Retina (tissue), 1 donor: ENCODE data around the gene PLCG2.
"Not testable (repeated sequence)": the region's sequence is repeated elsewhere in the genome, so short reads cannot be mapped to it uniquely, and the experiment has no call there.

ENCODE experiments used
- DNase-seq: peaks from one replicate; pipeline ENCODE4 v3.0.0-alpha.2; 2016

The PLCG2 gene

DNA sequence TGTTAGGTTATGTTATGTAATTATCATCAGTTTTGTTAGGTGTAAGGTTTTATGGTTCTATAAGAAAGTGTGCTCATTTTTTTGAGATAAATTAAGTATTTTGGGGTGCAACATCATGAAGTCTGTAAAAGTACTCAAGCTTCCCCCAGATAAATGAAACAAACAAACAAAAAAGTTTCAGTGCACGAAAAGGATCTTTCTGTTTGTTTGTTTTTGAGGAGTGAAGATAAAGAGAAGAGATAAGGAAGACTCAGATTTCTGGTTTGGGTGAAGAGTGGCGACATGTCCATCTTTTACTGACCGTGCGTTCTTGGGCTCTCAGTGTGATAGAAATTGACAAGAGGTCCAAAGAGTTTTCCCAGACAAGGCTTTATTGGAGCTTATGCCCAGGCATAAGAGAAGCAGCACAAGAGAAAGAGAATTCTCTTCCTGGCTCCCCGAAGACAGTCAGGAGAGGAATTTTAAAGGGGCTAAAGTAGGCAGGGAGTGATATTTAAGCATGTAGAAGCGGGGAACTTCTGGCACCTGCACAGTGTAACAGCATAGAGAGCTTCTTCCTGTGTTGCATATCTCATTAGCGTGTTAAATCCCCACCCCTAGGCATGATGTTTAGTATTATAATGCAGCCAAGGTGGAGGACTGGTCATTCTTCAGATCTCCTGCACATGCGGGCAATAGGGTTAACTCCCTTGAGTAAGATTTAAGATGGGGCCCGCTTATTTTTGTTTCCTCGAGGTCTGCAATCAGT lies 71.3 kb downstream of the PLCG2 start:
- no peak for DNase-seq

GRCh38 chr16:81852347-81852746 lies 73.3 kb downstream of the PLCG2 start:
- no peak for DNase-seq

DNA sequence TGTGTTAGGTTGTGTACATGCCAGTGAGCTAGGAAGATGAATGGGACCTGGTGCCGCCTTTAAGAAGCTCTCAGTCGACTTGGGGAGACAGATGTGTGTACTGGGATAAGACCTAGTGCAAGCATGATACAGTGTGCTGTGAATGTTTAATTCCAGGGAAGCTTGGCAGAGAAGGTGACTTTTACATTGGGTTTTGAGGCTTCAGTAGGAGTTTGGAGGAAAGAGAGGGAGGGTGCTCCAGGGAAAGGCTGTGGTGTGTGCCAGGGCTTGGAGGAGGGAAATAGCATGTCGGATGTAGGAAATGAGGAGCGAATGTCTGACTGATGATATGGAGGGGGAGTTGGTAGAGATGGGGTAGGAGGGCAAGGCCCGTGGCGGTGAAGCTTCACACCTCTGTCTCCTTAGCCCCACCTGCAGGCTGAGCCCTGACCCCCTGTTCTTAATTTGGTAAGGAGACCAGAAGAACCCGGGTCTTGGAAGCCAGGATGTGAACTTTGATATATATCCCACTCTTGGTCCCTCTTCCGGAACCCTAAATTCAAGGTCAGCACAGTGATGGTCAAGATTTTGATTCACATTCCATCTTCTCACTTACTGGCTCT lies 76.6 kb downstream of the PLCG2 start:
- no peak for DNase-seq

- DNase-seq: no peak
Observed at GRCh38 chr16:81860287-81861266, 81.5 kb downstream of the PLCG2 start.

GRCh38 chr16:81861503-81861902 lies 82.4 kb downstream of the PLCG2 start:
- DNase-seq: no peak

DNA sequence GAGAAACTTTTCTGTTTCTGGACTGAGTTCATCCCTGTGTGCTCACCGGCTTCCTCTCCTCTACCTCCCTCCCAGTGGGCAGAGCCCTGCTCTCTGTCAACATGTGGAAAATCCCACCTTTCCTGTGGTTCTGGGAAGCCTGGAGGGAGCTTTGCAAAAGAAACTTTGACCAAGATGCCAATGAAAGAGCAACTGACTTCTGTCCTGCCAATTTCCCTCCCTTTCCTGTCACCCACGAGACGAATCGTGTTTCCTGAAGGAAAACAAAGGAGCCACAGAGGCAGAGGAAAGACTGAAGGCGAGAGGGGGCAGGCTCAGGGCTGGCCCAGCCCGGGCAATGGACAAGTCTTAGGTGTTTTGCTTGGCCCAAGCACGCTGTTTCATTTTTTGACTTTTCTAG lies 82.8 kb downstream of the PLCG2 start:
- no peak for DNase-seq

- peak; percentile 19 for DNase-seq
Observed at GRCh38 chr16:81863630-81864352, 84.7 kb downstream of the PLCG2 start.

DNA sequence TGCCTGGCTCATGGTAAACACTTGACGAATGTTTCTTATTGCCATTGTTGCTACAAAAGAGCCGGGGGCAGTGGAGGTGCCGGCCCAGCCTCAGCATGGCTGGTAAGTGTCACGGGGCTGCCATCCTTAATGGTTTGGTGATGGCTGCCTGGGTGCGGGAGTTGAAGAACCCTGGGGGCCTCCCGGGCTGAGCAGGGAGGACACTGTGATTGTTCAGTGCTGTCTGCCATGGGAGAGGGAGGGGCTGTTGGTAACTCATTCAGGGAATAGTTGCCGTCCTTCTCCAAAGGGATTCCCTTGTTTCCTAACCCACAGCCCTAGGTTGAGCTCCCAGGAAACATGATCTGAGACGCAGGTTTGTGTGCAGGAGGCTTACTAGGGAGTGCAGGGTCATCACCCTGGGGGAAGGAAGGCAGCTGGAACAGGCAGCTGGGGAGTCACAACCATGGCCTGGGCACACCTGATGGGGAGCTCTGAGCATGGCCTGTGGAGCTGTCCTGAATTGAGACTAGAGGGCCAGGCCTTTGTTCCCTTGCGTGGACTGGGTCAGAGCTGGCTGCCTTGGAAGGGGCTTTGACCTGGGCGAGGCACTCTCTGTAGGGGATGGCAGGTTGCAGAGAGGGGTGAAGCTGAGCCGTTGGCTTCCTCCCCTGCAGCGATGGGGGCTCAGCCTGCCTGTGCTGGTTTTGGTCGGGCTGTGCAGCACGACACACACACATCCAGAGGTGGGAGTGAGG lies 85.7 kb downstream of the PLCG2 start:
- peak; percentile 12 for DNase-seq

DNA sequence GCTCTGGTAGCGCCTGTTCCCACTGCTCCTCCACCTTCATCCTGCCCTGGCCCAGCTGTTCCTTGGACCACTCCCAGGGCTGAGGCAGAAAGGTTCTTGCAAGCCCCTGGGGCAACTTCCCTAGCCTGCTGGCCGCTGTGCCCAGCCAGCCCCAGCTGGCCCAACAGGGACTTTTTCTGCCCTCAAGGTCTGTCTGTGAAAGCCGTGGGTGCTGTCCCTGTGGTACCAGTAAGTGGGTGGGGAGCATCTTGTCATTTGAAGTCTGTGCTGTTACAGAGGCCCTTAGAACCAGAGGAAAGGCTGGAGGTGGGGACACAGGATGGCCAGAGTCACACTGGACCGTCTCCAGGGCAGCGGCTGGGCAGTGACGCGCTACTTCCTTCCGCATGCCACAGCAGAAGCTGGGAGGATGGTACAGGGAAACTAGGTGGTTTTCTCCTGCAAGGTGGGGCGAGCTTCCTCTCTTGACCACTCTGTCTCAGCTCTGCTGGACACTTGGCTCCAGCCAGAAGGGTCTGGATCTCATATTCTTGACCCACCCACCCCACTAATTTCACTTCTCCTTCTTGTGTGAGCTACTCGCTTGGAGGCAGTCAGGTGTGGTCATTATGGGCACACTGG lies 87.8 kb downstream of the PLCG2 start:
- no peak for DNase-seq

DNA sequence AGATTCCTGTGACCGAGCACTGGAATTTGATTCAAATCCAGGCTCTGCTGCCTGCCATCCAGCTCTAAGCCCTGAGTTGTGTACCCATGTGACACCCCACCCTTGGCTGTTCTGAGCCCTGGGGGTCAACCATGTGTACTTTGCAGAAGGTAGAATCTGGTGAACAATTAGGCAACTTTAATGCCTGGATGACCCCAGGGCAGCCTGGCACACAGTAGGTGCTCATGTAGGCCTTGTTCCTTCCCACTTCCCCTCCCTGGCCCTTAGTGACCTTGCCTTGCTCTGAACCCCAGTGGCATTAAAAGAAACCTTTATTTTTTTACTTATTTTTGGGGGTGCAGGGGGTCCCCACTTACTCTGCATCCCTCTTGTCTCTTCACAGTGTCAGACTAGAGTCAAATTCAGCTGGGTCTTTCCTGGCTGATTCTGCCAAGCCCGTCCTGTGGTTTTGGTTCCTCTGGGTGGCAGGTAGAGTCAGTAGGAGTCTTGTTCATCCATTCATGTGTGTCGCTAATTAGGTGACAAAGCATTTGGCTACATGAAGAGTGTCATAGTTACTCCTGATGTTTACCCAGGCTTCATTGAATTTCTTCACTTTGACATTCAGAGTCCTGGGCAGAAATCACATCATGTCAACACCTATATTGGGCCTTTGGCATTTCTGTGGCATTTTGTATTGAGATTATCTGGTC lies 89.1 kb downstream of the PLCG2 start:
- no peak for DNase-seq

DNA sequence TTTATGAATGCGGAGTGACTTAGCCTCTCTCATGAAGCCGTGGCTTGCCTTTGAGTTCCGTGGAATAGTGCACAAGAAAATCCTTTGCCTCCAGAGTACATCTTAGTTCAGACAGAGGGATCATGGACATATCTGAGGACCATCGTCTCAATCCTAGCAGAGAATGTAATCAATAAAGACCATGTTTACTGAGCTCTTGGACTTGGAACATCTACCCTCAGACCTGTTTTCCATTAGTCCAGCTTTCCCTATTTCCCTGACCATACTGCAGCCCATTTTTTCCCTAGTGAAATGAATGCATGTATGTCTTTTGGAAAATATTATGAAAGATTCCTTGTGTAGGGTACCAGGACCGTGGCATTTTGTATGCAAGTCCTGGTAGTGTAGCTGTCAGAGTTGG lies 90.2 kb downstream of the PLCG2 start:
- DNase-seq: no peak

DNA sequence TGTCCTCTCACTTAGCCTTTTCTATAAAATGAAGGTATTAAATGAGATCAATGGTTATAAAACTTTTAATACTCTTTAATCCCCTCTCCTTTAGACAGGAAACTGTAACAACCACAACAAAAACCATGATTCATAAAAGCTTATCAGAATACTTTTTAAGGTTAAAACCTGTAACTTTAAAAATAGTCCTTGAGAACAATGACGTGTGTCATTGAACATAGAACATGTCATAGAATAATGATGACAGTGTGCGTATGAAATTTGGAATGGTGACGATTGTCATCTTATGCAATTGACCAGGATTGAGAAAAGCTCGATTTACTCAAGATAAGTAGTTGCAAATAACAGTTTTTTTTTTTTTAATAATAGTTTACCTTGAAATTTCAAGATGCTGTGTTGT lies 94.1 kb downstream of the PLCG2 start:
- no peak for DNase-seq

- no peak for DNase-seq
Observed at GRCh38 chr16:81873843-81874752, 95.0 kb downstream of the PLCG2 start.

DNA sequence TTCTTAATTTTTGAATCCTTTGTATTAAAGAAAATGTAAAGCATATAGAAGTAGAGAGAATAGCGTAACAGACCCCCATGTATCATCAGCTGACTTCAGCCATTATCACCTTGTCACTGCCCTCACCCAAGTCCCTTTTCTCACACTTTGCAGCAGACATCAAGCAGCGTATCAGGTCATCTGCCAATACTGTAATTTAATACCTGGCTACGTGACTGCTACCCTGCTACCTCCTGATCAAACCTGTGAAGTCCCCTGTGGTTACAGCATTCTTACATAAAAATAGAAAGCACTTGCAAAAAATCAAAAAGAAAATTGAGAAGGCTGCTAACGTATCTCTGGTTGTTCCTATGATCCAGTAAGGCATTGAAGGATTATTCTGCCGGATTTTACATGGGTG lies 96.4 kb downstream of the PLCG2 start:
- DNase-seq: no peak

DNA sequence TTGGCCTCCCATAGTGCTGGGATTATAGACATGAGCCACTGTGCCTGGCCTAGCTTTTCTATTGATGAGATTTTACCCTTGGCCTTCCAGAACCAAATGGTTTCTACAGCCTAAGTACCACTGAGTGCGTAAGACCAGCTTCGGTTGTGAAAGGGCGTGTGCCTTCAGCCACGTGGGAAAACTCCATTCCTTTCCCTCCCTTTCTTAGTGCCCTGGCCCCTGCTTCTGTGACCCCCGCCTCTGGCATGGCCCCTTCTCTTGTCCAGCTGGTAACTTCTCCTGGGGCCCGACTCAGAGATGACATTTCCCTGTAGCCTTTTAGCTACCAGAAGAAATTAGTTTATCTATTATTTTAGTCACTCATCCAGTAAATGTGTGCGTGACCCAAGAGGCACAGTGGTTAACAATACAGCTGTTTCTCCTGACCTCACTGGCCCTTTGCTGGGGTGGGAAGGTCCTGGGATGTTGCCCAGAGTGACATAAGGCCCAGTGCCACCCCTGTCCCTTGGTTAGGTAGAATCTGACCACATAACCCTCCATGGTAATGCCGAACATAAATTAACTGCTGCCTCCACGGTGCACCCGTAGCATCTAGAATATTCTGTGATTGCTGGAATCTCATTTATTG lies 97.3 kb downstream of the PLCG2 start:
- DNase-seq: no peak

- DNase-seq: not testable (repeated sequence)
Observed at GRCh38 chr16:81877490-81877889, 98.4 kb downstream of the PLCG2 start.

DNA sequence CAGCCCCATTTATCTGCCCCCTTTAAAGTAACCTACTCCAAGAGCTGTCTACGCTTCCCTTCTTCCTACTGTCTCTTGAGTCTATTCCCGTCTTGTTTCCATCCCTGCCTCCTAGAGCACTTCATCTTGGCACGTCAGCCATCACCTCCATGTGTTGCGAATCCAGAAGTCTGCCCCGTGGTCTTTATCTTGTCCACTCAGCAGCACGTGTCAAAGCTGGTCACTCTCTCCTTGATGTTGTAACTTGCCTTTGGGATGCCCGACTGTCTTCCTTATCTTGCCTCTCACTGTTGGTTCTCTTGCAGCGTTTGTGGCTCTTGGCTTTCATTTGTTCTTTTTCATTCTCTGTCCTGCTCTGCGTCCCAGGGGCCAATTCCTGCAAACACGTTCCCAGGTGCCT lies 99.4 kb downstream of the PLCG2 start:
- no peak for DNase-seq

- no peak for DNase-seq
Observed at GRCh38 chr16:81879625-81880024, 100.5 kb downstream of the PLCG2 start.

DNA sequence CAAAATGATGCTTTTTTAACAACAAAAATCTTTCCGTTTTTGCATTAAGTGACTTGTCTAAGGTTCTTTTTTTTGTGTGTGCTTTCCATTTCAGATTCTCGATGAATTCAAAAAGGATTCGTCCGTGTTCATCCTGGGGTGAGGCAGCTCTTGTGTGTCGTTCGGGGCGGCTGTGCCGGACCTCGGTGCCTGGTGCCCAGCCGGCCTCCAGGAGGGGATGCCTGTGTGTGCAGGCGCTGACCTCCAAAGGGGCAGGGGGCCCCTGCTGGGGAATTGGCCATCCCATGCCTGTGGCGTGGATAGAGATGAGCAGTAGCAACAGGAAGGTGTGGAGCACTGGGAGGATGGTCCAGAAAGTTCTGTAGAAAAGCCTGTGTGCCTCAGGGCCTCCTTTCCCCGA lies 101.7 kb downstream of the PLCG2 start:
- DNase-seq: no peak
